ENCODE results near the gene PIK3R1.

The PIK3R1 gene

DNA sequence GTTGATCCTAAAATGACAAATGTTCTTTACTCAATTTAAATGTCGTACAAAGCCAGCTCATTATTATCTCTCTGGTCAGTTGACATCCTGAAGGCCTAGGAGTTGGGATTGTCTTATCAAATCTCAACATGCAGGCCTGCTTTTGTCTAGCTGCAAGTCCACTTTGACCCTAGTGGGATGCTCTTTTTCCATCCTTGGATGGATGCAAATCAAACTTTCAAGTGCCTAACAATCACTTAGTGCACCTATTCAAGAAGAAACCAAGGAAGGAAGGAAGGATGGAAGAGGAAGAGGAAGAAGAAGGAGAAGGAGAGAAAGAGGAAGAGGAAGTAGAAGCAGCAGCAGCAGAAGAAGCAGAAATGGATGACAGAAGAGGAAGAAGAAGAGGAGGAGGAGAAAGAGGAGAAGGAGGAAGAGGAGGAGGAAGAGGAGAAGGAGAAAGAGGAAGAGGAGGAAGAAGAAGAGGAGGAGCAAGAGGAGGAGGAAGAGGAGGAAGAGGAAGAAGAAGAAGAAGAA lies 109.6 kb downstream of the PIK3R1 start:
- DNase-seq (ENCODE audit: insufficient read length) (no peak), FAIRE-seq (no peak)

DNA sequence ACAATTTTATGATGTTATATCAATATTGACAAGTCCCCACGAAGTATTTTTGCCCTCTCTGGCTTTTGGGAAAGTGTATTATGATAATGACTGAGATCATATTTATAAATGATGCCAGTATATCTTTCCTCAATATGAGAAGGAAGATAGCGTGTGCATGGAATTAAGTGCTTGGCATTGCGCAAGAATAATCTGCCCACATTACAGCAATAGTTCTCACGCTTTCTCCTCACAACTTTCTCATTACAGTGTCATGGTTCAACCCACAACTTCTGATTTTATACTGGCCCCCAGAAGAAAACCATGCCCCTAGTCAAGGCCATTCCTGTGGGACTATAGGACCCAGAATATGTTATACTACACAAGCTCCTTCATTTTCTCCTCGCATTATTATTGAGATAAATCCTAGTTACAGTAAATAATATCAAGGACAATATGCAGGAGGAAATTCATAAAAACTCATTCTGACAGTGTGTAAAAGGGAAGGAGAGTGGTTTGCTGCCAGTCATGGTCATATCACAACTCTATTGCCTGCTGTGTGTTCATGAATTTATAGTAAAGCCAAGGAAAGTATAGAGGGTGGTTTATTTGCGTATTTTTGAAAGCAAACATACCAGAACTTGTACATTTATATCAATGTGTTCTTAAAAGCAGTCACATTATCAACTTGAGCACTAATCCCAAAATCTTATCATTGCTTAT lies 114.1 kb downstream of the PIK3R1 start:
- TF ChIP-seq POLR2A (IDR thresholded peaks at IDR 0.05; ENCODE audit: low read depth, low read length) = no peak
- TF ChIP-seq TAF1 (IDR thresholded peaks at IDR 0.05; ENCODE audit: borderline replicate concordance, low read depth, low read length) = no peak
- no peak for TF ChIP-seq POLR2AphosphoS5 (IDR thresholded peaks at IDR 0.05; ENCODE audit: low read depth, low read length)
- DNase-seq (ENCODE audit: insufficient read length) (no peak), FAIRE-seq (no peak)

More for the DNA sequence above, 109.6 kb downstream of the PIK3R1 start:
- TF ChIP-seq POLR2A (IDR thresholded peaks at IDR 0.05; ENCODE audit: low read depth, low read length) (no peak), TAF1 (IDR thresholded peaks at IDR 0.05; ENCODE audit: borderline replicate concordance, low read depth, low read length) (no peak), POLR2AphosphoS5 (IDR thresholded peaks at IDR 0.05; ENCODE audit: low read depth, low read length) (no peak)

DNA sequence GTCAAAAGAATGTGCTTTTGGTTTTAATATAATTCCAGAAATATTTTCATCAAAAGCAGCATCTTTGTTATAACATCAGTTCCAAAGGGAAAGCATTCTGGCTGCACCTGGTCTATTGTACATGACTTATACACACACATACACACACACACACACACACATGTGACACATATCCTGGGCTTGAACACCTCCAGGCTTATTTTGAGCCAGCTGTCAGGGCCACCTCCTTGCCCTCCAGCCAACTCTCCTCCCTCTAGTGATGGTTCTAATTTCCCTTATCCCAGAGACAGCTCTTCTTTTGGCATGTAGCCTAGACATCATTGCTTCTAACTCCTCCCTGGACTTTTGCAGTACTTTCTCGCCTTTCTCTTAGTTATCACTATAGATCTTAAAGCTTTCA lies 115.0 kb downstream of the PIK3R1 start:
- DNase-seq (ENCODE audit: insufficient read length) (no peak), FAIRE-seq (no peak)
- TF ChIP-seq POLR2A (IDR thresholded peaks at IDR 0.05; ENCODE audit: low read depth, low read length) (no peak), POLR2AphosphoS5 (IDR thresholded peaks at IDR 0.05; ENCODE audit: low read depth, low read length) (no peak), TAF1 (IDR thresholded peaks at IDR 0.05; ENCODE audit: borderline replicate concordance, low read depth, low read length) (no peak)

DNA sequence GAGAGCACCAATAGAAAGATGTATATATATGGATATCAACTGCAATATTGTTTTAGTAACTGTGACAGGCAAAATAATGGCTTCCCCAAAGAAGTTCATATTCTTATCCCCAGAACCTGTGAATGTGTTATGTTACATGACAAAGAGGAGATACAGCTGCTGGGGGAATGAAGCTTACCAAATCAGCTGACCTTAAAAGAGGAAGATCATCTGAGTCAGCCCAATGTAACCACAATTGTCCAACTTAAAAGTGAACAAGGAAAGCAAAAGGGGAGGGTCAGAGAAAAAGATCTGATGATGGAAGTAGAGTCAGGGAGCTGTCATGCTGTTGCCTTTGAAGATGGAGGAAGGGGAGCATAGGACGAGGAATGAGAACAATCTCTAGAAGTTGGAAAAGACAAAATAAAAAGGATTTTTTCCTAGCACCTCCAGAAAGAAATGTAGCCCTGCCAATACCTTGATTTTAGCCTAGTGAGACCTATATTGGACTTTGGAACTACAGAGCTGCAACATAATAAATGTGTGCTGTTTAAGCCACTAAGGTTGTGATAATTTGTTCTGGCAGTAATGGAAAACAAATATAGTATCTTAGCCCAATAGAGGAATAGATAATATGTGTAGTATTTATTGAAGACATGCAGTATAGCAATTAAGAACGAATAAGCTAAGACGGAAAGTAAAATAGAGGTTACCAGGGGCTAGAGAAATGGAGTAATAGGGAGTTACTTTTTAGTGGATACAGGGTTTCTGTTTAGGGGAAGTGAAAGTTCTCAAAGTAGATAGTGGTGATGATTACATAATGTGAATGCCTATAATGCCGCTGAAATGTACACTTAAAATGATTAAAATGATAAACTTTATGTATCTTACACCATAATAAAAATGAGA lies 115.9 kb downstream of the PIK3R1 start:
- no peak for DNase-seq (ENCODE audit: insufficient read length)
- TF ChIP-seq POLR2AphosphoS5 (IDR thresholded peaks at IDR 0.05; ENCODE audit: low read depth, low read length) = no peak
- no peak for TF ChIP-seq POLR2A (IDR thresholded peaks at IDR 0.05; ENCODE audit: low read depth, low read length)
- no peak for TF ChIP-seq TAF1 (IDR thresholded peaks at IDR 0.05; ENCODE audit: borderline replicate concordance, low read depth, low read length)
- FAIRE-seq = no peak

DNA sequence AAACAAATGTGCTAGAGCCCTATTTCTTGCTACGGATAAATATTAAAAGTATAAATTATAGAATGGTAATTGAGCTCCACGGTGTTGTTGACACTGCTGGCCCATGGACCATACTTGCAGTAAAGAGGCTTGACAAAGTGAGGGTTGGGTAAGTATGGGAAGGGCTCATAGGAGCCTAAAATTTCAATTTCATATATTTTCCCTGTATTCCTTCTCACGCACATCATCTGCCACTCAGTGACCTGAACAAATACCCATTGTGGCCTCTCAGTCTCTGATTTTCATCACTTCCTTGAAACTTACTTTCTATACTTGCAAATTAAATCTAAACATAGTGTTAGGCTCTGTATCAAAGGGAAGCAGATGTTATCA lies 116.5 kb downstream of the PIK3R1 start:
- DNase-seq (ENCODE audit: insufficient read length) = no peak
- no peak for FAIRE-seq
- no peak for TF ChIP-seq POLR2AphosphoS5 (IDR thresholded peaks at IDR 0.05; ENCODE audit: low read depth, low read length)
- no peak for TF ChIP-seq POLR2A (IDR thresholded peaks at IDR 0.05; ENCODE audit: low read depth, low read length)
- no peak for TF ChIP-seq TAF1 (IDR thresholded peaks at IDR 0.05; ENCODE audit: borderline replicate concordance, low read depth, low read length)

DNA sequence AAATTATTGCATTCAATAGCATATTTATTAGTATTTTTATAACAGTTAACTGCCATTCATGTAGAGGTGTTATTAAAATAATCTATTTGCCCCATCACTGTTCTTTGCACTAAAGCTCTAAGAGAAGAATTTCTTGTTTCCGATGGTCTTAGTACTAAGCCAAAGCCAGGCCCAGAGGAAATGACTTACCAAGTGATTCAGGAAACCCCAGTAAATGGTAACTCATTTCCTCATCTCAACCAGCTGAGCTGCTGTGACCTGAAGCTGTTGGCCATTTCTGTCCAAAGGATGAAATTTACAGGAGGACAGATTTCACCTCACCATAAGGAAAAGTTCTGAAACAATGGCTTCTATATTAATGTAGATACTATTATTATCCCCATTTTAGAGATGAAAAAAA lies 117.0 kb downstream of the PIK3R1 start:
- no peak for FAIRE-seq
- TF ChIP-seq POLR2A (IDR thresholded peaks at IDR 0.05; ENCODE audit: low read depth, low read length) (no peak), TAF1 (IDR thresholded peaks at IDR 0.05; ENCODE audit: borderline replicate concordance, low read depth, low read length) (no peak), POLR2AphosphoS5 (IDR thresholded peaks at IDR 0.05; ENCODE audit: low read depth, low read length) (no peak)
- no peak for DNase-seq (ENCODE audit: insufficient read length)

DNA sequence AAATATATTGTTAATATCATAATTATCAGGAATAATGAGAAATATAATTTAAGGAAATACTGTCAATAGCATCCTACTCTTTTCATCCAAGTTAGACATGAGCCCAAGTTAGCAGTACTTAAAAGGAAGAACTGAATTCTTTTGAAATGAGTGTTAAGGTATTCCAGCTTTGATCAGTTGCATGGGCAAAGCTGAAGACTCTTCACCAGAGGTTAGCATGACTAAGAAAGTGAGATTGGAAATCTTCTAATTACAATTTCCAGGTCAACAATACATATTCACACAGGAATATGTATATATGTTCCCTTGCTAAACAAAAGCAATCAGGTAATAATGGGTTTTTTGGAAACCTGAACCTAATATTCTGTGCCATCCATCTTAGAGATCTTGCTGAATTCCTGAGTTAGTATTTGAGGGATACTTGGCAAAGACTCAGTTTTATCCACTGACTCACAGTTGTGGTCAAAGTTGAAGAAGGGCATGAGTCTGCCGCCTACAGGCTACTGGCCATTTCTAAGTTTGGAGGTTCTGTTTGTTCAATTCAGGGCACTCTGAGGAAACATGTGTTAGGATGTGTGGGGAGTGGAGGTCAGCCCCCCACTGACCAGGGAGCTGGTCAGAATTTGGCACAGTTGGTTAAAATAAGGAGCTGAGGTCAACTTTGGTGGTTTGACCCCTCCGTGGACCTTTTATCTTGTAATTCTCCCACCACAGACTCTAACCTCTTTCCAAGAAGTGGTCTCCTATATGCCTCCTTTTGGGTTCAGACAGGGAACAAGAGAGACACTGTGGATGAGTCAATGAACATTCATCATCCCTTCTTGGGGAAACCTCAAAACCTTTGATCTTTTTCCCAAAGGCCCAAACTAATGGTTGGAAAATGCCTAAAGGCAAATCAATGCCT lies 118.3 kb downstream of the PIK3R1 start:
- TF ChIP-seq TAF1 (IDR thresholded peaks at IDR 0.05; ENCODE audit: borderline replicate concordance, low read depth, low read length) = no peak
- no peak for TF ChIP-seq POLR2A (IDR thresholded peaks at IDR 0.05; ENCODE audit: low read depth, low read length)
- no peak for TF ChIP-seq POLR2AphosphoS5 (IDR thresholded peaks at IDR 0.05; ENCODE audit: low read depth, low read length)
- DNase-seq (ENCODE audit: insufficient read length) = no peak
- FAIRE-seq = no peak

DNA sequence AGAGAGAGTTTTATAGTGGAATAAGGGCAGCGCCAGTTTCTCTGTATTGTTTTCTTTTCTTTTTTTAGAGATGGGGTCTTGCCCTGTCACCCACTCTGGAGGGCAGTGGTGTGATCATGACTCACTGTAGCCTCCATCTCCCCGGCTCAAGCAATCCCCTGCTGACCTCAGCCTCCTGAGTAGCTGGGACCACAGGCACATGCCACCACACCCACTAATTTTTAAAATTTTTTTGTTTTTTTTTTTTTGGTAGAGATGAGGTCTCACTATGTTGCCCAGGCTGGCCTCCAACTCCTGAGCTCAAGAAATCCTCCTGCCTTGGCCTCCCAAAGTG lies 119.0 kb downstream of the PIK3R1 start:
- FAIRE-seq = no peak
- DNase-seq (ENCODE audit: insufficient read length) = no peak
- TF ChIP-seq POLR2A (IDR thresholded peaks at IDR 0.05; ENCODE audit: low read depth, low read length) (no peak), TAF1 (IDR thresholded peaks at IDR 0.05; ENCODE audit: borderline replicate concordance, low read depth, low read length) (no peak), POLR2AphosphoS5 (IDR thresholded peaks at IDR 0.05; ENCODE audit: low read depth, low read length) (no peak)

DNA sequence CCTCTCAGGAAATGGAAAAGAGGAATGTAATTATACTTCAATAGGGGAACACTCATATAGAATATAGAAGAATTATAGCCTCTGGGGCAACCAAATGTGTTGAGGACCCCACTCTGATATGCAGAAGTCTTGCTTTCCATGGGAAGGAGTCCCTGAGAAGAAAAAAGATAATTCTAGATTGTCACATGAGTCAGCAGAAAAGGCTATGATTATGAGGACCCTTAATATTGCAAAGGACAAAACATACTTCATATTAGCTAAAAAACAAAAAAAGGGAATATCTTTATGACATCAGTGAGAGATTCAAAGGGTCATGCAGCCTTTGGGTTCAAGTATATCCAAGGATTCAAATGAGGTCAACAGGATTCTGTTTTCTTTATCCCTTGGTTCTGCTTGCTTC lies 119.5 kb downstream of the PIK3R1 start:
- no peak for DNase-seq (ENCODE audit: insufficient read length)
- no peak for FAIRE-seq
- TF ChIP-seq TAF1 (IDR thresholded peaks at IDR 0.05; ENCODE audit: borderline replicate concordance, low read depth, low read length) (no peak), POLR2AphosphoS5 (IDR thresholded peaks at IDR 0.05; ENCODE audit: low read depth, low read length) (no peak), POLR2A (IDR thresholded peaks at IDR 0.05; ENCODE audit: low read depth, low read length) (no peak)

DNA sequence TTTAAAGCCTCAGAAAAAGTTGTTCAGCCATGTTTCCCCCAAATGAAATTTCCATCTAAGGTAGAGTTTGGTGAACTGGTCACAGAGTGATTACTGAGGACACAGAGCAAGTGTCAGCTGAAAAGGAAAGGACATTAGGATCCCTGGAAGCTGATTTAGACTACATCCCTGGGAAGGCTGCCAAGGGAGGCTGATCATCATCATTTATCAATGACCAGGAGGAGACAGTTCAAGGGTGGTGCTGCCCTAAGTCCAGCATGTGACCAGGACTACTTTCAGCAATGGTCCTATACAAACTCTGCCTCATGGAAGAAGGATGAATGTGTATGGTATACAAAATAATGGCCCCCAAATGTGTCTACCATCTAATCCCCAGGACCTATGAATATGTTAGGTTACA lies 120.6 kb downstream of the PIK3R1 start:
- DNase-seq (ENCODE audit: insufficient read length) = no peak
- no peak for FAIRE-seq
- TF ChIP-seq TAF1 (IDR thresholded peaks at IDR 0.05; ENCODE audit: borderline replicate concordance, low read depth, low read length) = no peak
- TF ChIP-seq POLR2A (IDR thresholded peaks at IDR 0.05; ENCODE audit: low read depth, low read length) = no peak
- TF ChIP-seq POLR2AphosphoS5 (IDR thresholded peaks at IDR 0.05; ENCODE audit: low read depth, low read length) = no peak

DNA sequence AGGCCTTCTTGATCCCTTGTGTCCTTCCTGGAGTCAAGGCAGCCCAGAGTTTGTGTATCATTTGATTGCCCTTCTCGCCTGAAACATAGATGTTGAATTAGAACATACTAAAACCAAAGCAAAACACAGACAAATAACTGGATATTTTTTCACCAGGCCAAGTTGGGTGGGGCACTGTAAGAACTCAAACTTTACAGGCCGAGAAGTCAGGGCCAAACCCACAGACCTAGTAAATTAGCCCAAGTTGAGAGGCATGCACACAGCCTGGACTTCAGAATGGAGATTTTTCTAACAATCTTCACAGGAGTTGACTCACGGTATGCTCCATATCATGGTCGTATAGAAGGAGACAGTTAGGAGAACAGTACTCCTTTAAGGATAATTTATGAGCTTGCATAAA lies 121.7 kb downstream of the PIK3R1 start:
- no peak for TF ChIP-seq POLR2AphosphoS5 (IDR thresholded peaks at IDR 0.05; ENCODE audit: low read depth, low read length)
- no peak for TF ChIP-seq TAF1 (IDR thresholded peaks at IDR 0.05; ENCODE audit: borderline replicate concordance, low read depth, low read length)
- no peak for TF ChIP-seq POLR2A (IDR thresholded peaks at IDR 0.05; ENCODE audit: low read depth, low read length)
- FAIRE-seq (no peak), DNase-seq (ENCODE audit: insufficient read length) (no peak)

Measured in GM12892 (cell line).